ENCODE measurements around the gene STAB2.

DNA sequence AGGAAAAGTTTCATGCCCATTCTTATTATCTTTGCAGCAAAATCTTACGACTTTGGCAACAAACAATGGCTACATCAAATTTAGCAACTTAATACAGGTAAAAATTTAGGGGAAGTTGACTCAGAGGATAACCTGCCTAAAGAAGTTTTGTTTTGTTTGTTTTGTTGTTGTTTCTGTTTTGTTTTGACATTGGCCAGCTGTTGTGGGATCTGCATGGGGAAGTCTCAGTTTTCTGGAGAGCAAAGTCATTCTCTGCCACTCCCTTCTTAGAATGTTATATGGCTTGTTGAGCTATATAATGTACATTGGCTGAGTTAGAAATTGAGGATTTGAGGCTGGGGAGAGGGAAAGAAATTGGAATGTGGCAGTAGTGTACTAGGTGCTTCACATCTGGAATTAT lies 144.5 kb downstream of the STAB2 start:
- TF ChIP-seq, protein P1, sequence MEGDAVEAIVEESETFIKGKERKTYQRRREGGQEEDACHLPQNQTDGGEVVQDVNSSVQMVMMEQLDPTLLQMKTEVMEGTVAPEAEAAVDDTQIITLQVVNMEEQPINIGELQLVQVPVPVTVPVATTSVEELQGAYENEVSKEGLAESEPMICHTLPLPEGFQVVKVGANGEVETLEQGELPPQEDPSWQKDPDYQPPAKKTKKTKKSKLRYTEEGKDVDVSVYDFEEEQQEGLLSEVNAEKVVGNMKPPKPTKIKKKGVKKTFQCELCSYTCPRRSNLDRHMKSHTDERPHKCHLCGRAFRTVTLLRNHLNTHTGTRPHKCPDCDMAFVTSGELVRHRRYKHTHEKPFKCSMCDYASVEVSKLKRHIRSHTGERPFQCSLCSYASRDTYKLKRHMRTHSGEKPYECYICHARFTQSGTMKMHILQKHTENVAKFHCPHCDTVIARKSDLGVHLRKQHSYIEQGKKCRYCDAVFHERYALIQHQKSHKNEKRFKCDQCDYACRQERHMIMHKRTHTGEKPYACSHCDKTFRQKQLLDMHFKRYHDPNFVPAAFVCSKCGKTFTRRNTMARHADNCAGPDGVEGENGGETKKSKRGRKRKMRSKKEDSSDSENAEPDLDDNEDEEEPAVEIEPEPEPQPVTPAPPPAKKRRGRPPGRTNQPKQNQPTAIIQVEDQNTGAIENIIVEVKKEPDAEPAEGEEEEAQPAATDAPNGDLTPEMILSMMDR (IDR thresholded peaks at IDR 0.05): no peak
- TF ChIP-seq EP300 (IDR thresholded peaks at IDR 0.05): no peak
- TF ChIP-seq POLR2AphosphoS5 (IDR thresholded peaks at IDR 0.05): no peak
- TF ChIP-seq POLR2A (IDR thresholded peaks at IDR 0.05): no peak
